ENCODE measurements around the gene CNMD.
"Not testable (repeated sequence)": the region's sequence is repeated elsewhere in the genome, so short reads cannot be mapped to it uniquely, and the experiment has no call there.

The CNMD gene

GRCh38 chr13:52734075-52734623 lies 5.5 kb downstream of the CNMD start:
- peaks cover 11% of the 10 kb centered on the region for H3K4me1 Mint-ChIP-seq
- H3K4me3 Mint-ChIP-seq: no peak overlapping the region
- H3K27ac Mint-ChIP-seq: no peak overlapping the region
- TF ChIP-seq, protein P1, sequence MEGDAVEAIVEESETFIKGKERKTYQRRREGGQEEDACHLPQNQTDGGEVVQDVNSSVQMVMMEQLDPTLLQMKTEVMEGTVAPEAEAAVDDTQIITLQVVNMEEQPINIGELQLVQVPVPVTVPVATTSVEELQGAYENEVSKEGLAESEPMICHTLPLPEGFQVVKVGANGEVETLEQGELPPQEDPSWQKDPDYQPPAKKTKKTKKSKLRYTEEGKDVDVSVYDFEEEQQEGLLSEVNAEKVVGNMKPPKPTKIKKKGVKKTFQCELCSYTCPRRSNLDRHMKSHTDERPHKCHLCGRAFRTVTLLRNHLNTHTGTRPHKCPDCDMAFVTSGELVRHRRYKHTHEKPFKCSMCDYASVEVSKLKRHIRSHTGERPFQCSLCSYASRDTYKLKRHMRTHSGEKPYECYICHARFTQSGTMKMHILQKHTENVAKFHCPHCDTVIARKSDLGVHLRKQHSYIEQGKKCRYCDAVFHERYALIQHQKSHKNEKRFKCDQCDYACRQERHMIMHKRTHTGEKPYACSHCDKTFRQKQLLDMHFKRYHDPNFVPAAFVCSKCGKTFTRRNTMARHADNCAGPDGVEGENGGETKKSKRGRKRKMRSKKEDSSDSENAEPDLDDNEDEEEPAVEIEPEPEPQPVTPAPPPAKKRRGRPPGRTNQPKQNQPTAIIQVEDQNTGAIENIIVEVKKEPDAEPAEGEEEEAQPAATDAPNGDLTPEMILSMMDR (IDR thresholded peaks at IDR 0.05): no peak
- no peaks in the 10 kb centered on the region for H3K36me3 Mint-ChIP-seq (ENCODE audit: low read depth)
- DNase-seq: no peak
- H3K9me3 Mint-ChIP-seq: no peaks in the 10 kb centered on the region
- H3K27me3 Mint-ChIP-seq (ENCODE audit: low read depth, poor library complexity): peaks cover 23% of the 10 kb centered on the region

DNA sequence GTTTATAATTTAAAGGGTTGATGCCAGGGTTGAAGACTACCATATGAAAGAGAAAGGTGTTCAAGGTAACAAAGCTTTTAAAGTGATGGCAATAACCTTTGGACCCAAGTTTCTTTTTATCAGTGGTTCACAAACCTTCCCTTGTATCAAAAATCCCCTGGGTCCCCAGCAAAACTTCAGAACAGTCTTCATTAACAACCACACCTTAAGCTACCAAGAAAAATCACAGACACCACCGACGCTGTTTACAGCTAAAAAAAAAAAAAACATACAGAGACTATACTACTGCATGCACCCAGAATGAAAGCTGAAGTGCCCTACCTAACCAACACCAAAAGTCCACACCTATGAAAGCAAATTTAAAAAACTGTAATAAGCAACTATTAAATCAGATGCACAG lies 13.4 kb downstream of the CNMD start:
- TF ChIP-seq, protein P1 (IDR thresholded peaks at IDR 0.05): no peak
- no peak for DNase-seq
- peaks cover 15% of the 10 kb centered on the region for H3K4me1 Mint-ChIP-seq
- no peak overlapping the region for H3K4me3 Mint-ChIP-seq
- H3K27me3 Mint-ChIP-seq (ENCODE audit: low read depth, poor library complexity): peaks cover 11% of the 10 kb centered on the region
- H3K27ac Mint-ChIP-seq: no peak overlapping the region
- peaks cover 20% of the 10 kb centered on the region for H3K9me3 Mint-ChIP-seq
- no peaks in the 10 kb centered on the region for H3K36me3 Mint-ChIP-seq (ENCODE audit: low read depth)

GRCh38 chr13:52725302-52725701 lies 14.3 kb downstream of the CNMD start:
- H3K4me1 Mint-ChIP-seq: peaks cover 15% of the 10 kb centered on the region
- peaks cover 3% of the 10 kb centered on the region for H3K36me3 Mint-ChIP-seq (ENCODE audit: low read depth)
- no peak overlapping the region for H3K27ac Mint-ChIP-seq
- no peak overlapping the region for H3K4me3 Mint-ChIP-seq
- TF ChIP-seq, protein P1 (IDR thresholded peaks at IDR 0.05): no peak
- peaks cover 11% of the 10 kb centered on the region for H3K27me3 Mint-ChIP-seq (ENCODE audit: low read depth, poor library complexity)
- no peak for DNase-seq
- peaks cover 25% of the 10 kb centered on the region for H3K9me3 Mint-ChIP-seq

DNA sequence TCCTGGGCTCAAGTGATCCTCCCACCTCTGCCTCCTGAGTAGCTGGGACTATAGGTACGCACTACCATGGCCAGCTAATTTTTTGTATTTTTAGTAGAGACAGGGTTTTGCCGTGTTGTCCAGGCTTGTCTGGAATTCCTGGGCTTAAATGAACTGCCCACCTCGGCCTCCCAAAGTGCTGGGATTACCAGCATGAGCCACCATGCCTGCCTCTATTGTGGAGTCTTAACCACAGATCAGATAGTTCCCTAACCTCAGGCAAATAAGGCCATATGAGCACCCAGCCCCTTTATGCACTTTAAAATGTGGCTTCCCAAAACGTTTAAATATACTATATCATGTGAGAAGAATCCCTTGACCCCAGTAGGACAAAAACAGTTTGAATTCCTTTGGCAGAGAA lies 16.4 kb downstream of the CNMD start:
- H3K4me3 Mint-ChIP-seq: no peak overlapping the region
- peaks cover 46% of the 10 kb centered on the region for H3K9me3 Mint-ChIP-seq
- H3K4me1 Mint-ChIP-seq: peaks cover 10% of the 10 kb centered on the region
- no peak overlapping the region for H3K27ac Mint-ChIP-seq
- TF ChIP-seq, protein P1 (IDR thresholded peaks at IDR 0.05): no peak
- no peak for DNase-seq
- peaks cover 7% of the 10 kb centered on the region for H3K27me3 Mint-ChIP-seq (ENCODE audit: low read depth, poor library complexity)
- peaks cover 24% of the 10 kb centered on the region for H3K36me3 Mint-ChIP-seq (ENCODE audit: low read depth)

DNA sequence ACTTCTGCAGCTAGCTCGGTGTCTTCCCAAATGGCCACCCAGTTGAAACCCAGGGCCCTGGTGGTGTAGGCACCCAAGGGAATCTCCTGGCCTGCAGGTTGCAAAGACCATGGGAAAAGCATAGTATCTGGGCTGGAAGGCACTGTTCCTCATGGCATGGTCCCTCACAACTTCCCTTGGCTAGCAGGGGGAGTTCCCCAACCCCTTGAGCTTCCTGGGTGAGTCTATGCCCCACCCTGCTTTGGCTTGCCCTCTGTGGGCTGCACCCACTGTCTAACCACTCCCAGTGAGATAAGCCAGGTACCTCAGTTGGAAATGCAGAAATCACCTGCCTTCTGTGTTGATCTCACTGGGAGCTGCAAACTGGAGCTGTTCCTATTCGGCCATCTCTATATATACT lies 18.3 kb downstream of the CNMD start:
- peaks cover 58% of the 10 kb centered on the region for H3K9me3 Mint-ChIP-seq
- peaks cover 28% of the 10 kb centered on the region for H3K36me3 Mint-ChIP-seq (ENCODE audit: low read depth)
- H3K27me3 Mint-ChIP-seq (ENCODE audit: low read depth, poor library complexity); H3K4me3 Mint-ChIP-seq; DNase-seq; H3K27ac Mint-ChIP-seq: not testable (repeated sequence)
- H3K4me1 Mint-ChIP-seq: peaks cover 10% of the 10 kb centered on the region

DNA sequence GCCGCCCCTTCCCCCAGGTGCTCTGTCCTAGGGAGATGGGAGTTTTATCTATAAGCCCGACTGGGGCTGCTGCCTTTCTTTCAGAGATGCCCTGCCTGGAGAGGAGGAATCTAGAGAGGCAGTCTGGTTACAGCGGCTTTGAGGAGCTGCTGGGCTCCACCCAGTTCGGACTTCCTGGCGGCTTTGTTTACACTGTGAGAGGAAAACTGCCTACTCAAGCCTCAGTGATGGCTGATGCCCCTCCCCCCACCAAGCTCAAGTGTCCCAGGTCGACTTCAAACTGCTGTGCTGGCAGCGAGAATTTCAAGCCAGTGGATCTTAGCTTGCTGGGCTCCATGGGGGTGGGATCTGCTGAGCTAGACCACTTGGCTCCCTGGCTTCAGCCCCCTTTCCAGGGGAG lies 18.7 kb downstream of the CNMD start:
- DNase-seq: peak; percentile 8
- H3K27ac Mint-ChIP-seq; H3K4me3 Mint-ChIP-seq; H3K27me3 Mint-ChIP-seq (ENCODE audit: low read depth, poor library complexity): not testable (repeated sequence)
- peaks cover 10% of the 10 kb centered on the region for H3K4me1 Mint-ChIP-seq
- H3K36me3 Mint-ChIP-seq (ENCODE audit: low read depth): peaks cover 28% of the 10 kb centered on the region
- H3K9me3 Mint-ChIP-seq: peaks cover 61% of the 10 kb centered on the region

DNA sequence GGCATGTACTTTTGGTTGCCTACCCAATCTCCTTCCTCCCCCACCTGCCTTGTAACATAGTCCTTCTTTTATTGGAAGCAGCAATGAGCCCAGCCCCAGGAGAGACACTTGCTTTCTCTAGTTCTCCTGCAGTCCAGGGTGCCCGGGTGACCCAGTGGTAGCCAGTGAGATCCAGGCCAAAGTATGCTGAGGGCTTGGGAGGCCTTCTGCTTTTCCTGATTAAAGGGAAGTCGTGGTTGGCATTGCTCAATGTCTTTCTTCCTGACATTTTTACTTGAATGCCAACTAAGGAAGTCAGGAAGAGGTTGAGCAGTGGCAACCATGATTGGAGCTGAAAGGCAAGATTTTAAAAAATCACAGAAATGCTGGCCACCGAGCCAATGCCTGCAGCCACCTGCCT lies 25.7 kb downstream of the CNMD start:
- Mint-ChIP-seq H3K36me3 (ENCODE audit: low read depth) (peaks cover 11% of the 10 kb centered on the region), H3K27me3 (ENCODE audit: low read depth, poor library complexity) (peaks cover 2% of the 10 kb centered on the region), H3K4me3 (no peak overlapping the region), H3K9me3 (peaks cover 32% of the 10 kb centered on the region), H3K4me1 (peaks cover 23% of the 10 kb centered on the region), H3K27ac (no peak overlapping the region)
- TF ChIP-seq, protein P1 (IDR thresholded peaks at IDR 0.05): no peak
- no peak for DNase-seq

Data from nephron progenitor cell (in vitro differentiated cells).